Amygdala (tissue), 56 donors: ENCODE measurements around the gene COL5A1.
A peak's percentile ranks its signal among the peaks of the same experiment; 100 is the strongest.

Experiments
- DNase-seq, 56 donors: peaks; one replicate each; lab custom pipeline; 2025; lab: John Stamatoyannopoulos, UW

COL5A1 gene

GRCh38 chr9:134863941-134864820 is 222.6 kb downstream of the COL5A1 start:
- DNase-seq: peak in 22 of 56 donors; percentile 5 to 47 (median 20)

GRCh38 chr9:134864821-134865190 is 223.2 kb downstream of the COL5A1 start:
- no peak for DNase-seq

- no peak for DNase-seq
Observed at GRCh38 chr9:134867917-134868750, 226.5 kb downstream of the COL5A1 start.

- DNase-seq: no peak
Observed at GRCh38 chr9:134868751-134869553, 227.3 kb downstream of the COL5A1 start.

- no peak for DNase-seq
Observed at GRCh38 chr9:134869554-134870300, 228.1 kb downstream of the COL5A1 start.

GRCh38 chr9:134870301-134870694 is 228.7 kb downstream of the COL5A1 start:
- no peak for DNase-seq

GRCh38 chr9:134870746-134871662 is 229.4 kb downstream of the COL5A1 start:
- DNase-seq: no peak

- no peak for DNase-seq
Observed at GRCh38 chr9:134871697-134872340, 230.2 kb downstream of the COL5A1 start.

GRCh38 chr9:134872482-134873231 is 231.1 kb downstream of the COL5A1 start:
- no peak for DNase-seq

GRCh38 chr9:134875371-134875770 is 233.8 kb downstream of the COL5A1 start:
- DNase-seq: no peak

- DNase-seq: no peak
Observed at GRCh38 chr9:134877541-134877940, 235.9 kb downstream of the COL5A1 start.

GRCh38 chr9:134879664-134880483 is 238.3 kb downstream of the COL5A1 start:
- no peak for DNase-seq

GRCh38 chr9:134880484-134881312 is 239.1 kb downstream of the COL5A1 start, which contains the start of gene FCN2:
Gene FCN2, plus strand, starts transcription at chr9:134880810. Its CDS starts 12 bp downstream, at chr9:134880822.
- DNase-seq: no peak

GRCh38 chr9:134881313-134881670 is 239.7 kb downstream of the COL5A1 start:
- no peak for DNase-seq

GRCh38 chr9:134882204-134882785 is 240.7 kb downstream of the COL5A1 start:
- DNase-seq: no peak
